ENCODE measurements around the gene SMIM26. TPM values are rescaled to one million over a fixed set of nuclear protein-coding genes. Genes with fewer than 3 reads are reported as not detected.

SMIM26 gene
- total RNA-seq, 1 experiment from 2014 or later, result 106 TPM

- Mint-ChIP-seq H3K9me3 (ENCODE audit: unreplicated experiment) (no peaks in the 10 kb centered on the region), H3K4me3 (ENCODE audit: unreplicated experiment) (peak within 1 kb of the TSS; percentile 89), H3K27me3 (ENCODE audit: insufficient read depth, unreplicated experiment) (no peaks in the 10 kb centered on the region), H3K4me1 (ENCODE audit: insufficient read depth, unreplicated experiment) (peaks cover 18% of the 10 kb centered on the region), H3K27ac (ENCODE audit: low read depth, unreplicated experiment) (peak within 1 kb of the TSS; percentile 96), H3K36me3 (ENCODE audit: insufficient read depth, unreplicated experiment) (peaks cover 6% of the 10 kb centered on the region)
- POLR2A ChIA-PET, result interaction anchor here (0.6 to 2.2 kb wide), 12 partner anchors 8 to 1149 kb away, joined by 3 to 25 read pairs (median 4); partner anchors contain the start of genes DZANK1, POLR3F, SEC23B and SMIM26
- peak; percentile 89 for DNase-seq (ENCODE audit: unreplicated experiment)
- peak; percentile 73 for TF ChIP-seq CTCF (IDR thresholded peaks at IDR 0.05; ENCODE audit: unreplicated experiment)
- CTCF ChIA-PET, result interaction anchor here (0.7 to 2.1 kb wide), 12 partner anchors 8 to 1463 kb away, joined by 3 to 8 read pairs (median 4); partner anchors contain the start of gene RBBP9
- no TSS peak for BruUV-seq (replicated peaks)
- intact Hi-C loops (cut with micrococcal nuclease), result loop anchor here (5.0 kb wide), 1 partner anchor 121 kb away; the partner anchor contains the start of genes DZANK1 and POLR3F
Observed at GRCh38 chr20:18587665-18588573, 20.7 kb downstream of the SMIM26 start, which contains the start of gene DTD1. Gene DTD1 (plus strand): TSS chr20:18588054. CDS start chr20:18588073, 19 bp downstream.

GRCh38 chr20:18588574-18588933, 21.3 kb downstream of the SMIM26 start:
- TSS peak; percentile 32 for BruUV-seq (replicated peaks)
- DNase-seq (ENCODE audit: unreplicated experiment), result no peak
- Mint-ChIP-seq H3K27ac (ENCODE audit: low read depth, unreplicated experiment) (peak overlapping the region; percentile 46), H3K9me3 (ENCODE audit: unreplicated experiment) (no peaks in the 10 kb centered on the region), H3K27me3 (ENCODE audit: insufficient read depth, unreplicated experiment) (no peaks in the 10 kb centered on the region), H3K4me1 (ENCODE audit: insufficient read depth, unreplicated experiment) (peaks cover 18% of the 10 kb centered on the region), H3K4me3 (ENCODE audit: unreplicated experiment) (peak overlapping the region; percentile 89), H3K36me3 (ENCODE audit: insufficient read depth, unreplicated experiment) (peaks cover 8% of the 10 kb centered on the region)
- no peak for TF ChIP-seq CTCF (IDR thresholded peaks at IDR 0.05; ENCODE audit: unreplicated experiment)
- intact Hi-C loops (cut with micrococcal nuclease), result loop anchor here (5.0 kb wide), 1 partner anchor 121 kb away; the partner anchor contains the start of genes DZANK1 and POLR3F
- CTCF ChIA-PET, result interaction anchor here (0.6 to 2.1 kb wide), 13 partner anchors 9 to 1463 kb away, joined by 3 to 8 read pairs (median 4); partner anchors contain the start of gene RBBP9
- POLR2A ChIA-PET, result interaction anchor here (0.6 to 2.2 kb wide), 16 partner anchors 8 to 1253 kb away, joined by 3 to 25 read pairs (median 3); partner anchors contain the start of genes DZANK1, POLR3F, SEC23B and SMIM26

- no peaks in the 10 kb centered on the region for H3K27me3 Mint-ChIP-seq (ENCODE audit: insufficient read depth, unreplicated experiment)
- TF ChIP-seq CTCF (IDR thresholded peaks at IDR 0.05; ENCODE audit: unreplicated experiment), result no peak
- no peak for DNase-seq (ENCODE audit: unreplicated experiment)
- intact Hi-C loops (cut with micrococcal nuclease), result loop anchor here (5.0 kb wide), 1 partner anchor 123 kb away; the partner anchor contains the start of genes DZANK1 and POLR3F
- ChIA-PET POLR2A (interaction anchor here (0.9 to 2.4 kb wide), 4 partner anchors 10 to 1427 kb away, joined by 4 to 25 read pairs (median 6); partner anchors contain the start of genes NAA20 and SMIM26), CTCF (interaction anchor here (0.6 to 2.1 kb wide), 5 partner anchors 9 to 985 kb away, joined by 3 to 8 read pairs (median 4); no protein-coding TSS in a partner anchor)
- H3K36me3 Mint-ChIP-seq (ENCODE audit: insufficient read depth, unreplicated experiment), result peaks cover 16% of the 10 kb centered on the region
- no peaks in the 10 kb centered on the region for H3K9me3 Mint-ChIP-seq (ENCODE audit: unreplicated experiment)
- peaks cover 12% of the 10 kb centered on the region for H3K4me1 Mint-ChIP-seq (ENCODE audit: insufficient read depth, unreplicated experiment)
- peak overlapping the region; percentile 51 for H3K27ac Mint-ChIP-seq (ENCODE audit: low read depth, unreplicated experiment)
- H3K4me3 Mint-ChIP-seq (ENCODE audit: unreplicated experiment), result peak overlapping the region; percentile 89
- no TSS peak for BruUV-seq (replicated peaks)
Observed at GRCh38 chr20:18589941-18590674, 22.9 kb downstream of the SMIM26 start.

All from MCF 10A (cell line).